GM19468 (cell line): ENCODE data around the gene FAM20C.
"Not testable (repeated sequence)": the region's sequence is repeated elsewhere in the genome, so short reads cannot be mapped to it uniquely, and the experiment has no call there.

ENCODE experiments used
- ATAC-seq: cut with Tn5 transposase; IDR thresholded peaks from one replicate; pipeline ENCODE4 v1.9.1; 2021; ENCODE audit warnings: mild to moderate bottlenecking, moderate library complexity, moderate number of reproducible peaks; ENCODE audit not compliant: unreplicated experiment; ENCODE audit errors: extremely low read depth

The FAM20C gene

GRCh38 chr7:262631-263311, 70.4 kb downstream of the FAM20C start:
- ATAC-seq: not testable (repeated sequence)

DNA sequence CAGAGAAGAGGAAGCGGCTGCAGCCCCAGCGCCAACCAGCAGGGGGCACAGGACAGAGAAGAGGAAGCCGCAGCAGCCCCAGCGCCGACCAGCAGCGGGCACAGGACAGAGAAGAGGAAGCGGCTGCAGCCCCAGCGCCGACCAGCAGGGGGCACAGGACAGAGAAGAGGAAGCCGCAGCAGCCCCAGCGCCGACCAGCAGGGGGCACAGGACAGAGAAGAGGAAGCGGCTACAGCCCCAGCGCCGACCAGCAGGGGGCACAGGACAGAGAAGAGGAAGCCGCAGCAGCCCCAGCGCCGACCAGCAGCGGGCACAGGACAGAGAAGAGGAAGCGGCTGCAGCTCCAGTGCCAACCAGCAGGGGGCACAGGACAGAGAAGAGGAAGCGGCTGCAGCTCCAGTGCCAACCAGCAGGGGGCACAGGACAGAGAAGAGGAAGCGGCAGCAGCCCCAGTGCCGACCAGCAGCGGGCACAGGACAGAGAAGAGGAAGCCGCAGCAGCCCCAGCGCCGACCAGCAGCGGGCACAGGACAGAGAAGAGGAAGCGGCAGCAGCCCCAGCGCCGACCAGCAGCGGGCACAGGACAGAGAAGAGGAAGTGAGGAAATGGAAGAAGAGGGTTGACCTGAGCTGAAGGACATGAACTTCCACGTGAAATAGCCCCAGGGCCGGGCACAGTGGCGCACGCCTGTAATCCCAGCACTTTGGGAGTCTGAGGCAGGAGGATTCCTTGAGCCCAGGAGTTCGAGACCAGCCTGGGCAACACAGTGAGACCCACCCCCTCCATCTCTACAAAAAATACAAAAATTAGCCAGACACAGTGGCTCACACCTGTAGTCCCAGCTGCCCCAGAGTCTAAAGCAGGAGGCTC, 71.3 kb downstream of the FAM20C start:
- not testable (repeated sequence) for ATAC-seq

DNA sequence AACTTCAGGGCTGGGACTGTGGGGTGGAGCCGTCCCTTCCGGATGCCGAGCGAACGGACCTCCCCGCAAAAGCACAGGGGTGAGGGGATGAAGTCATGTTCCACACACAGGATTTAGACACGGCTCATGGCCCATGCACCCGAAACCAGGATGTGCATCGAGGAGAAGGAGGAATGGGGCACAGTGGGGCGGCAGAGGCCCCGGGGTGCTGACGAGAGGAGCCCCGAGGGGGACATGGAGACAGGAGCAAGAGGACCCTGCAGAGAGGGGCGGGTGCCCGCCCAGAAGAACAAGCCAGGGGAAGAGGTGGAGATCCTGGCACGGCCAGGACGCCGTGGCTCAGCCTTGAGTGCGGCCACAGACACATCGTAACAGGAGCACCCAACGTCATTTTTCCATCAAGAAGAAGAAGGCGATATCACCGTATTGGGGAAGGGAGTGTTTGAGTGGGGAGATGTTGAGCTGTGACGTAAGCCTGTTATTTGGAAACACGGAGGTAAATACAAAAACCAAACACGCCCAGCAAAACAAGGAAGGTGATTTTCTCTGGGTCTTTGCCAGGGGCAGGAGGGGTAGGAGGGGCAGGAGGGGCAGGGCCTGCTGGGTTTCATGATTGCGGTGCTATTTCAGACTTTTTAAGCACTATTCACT, 72.3 kb downstream of the FAM20C start:
- ATAC-seq: no peak

DNA sequence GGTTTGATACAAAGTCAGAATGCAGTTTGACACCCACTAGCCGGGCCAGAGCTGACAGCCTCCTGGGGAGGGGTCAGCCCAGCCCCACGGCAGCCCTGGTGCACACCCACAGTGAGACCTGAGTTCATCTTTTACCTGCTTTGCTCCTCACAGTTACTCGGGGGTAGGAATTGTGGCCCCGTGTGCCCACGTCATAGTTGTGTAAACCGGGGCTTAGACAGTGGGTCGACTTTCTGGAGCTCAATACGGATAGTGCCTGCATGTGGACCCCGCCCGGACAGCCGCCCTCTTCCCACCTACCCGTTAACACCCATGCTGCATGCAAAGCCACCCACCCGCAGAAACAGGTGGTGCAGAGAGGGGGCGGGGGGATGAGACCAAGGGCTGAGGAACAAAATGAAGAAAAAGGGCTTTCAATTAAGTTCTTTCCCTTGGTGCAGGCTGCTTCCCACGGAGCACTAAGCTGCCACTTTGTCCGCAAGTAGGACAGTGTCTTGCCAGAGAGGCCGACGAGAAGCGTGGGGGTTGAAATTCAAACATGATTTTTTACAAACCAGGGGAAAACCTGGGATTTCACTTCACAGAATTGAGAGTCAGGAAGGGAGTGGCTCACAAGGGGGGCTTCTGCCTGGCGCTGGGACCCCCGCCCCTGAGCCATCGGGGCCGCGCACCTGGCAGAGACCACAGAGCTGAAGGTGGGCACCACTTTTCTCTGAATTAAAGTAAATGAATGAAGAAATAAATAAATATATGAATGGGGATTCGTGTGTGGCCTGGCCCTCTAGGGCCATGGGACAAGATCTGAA, 73.0 kb downstream of the FAM20C start:
- no peak for ATAC-seq

- no peak for ATAC-seq
These were observed 73.9 kb downstream of the FAM20C start for GRCh38 chr7:265998-266850.

DNA sequence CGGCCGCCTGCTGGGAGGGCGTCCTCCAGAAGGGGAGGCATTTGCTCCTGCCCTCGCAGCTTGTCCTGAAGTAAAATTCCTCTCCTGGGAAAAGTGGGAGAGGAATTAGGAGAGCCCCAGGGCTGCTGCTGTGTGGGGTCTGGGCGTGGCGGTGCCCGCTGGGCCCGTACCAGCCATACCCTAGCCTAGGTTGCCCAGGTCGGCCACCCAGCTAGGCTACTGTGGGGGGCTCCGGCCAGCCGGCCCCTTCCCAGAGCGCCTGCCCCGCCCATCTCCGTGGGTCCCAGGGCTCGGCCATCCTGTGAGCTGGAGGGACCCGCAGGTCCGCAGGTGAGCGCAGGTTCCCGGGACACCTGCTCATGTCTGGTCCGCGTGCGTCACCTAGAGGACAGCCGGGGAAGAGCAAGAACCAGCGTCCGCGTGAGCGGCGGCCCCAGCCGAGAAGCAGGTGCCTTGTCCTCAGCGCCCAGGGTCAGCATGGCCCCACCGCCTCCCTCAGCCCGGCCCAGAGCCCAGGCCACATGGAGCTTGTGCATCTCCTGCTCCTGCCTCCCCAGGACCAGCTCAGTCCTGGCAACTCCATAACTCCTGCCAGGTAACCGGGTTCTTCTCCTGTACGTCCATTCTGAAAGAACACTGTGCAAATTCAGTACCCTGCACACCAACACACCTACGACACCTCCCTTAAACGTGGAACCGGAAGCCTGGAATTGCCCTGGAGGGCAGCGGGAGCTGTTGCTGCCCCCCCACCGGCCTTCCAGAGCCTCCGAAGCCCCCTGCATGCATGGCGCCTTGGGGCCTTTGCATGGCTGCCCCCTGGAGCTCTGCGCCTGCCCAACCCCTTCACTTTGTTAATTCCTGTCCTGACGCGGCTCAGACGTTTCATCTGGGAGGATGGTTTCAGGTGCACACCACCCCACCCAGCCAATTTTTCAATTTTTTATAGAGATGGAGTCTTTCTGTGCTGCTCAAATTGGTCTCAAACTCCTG, 74.8 kb downstream of the FAM20C start:
- ATAC-seq: no peak

GRCh38 chr7:268991-269390, 76.6 kb downstream of the FAM20C start:
- ATAC-seq: no peak

GRCh38 chr7:269721-270120, 77.3 kb downstream of the FAM20C start:
- no peak for ATAC-seq

- no peak for ATAC-seq
These were observed 78.1 kb downstream of the FAM20C start for GRCh38 chr7:270351-270983.

DNA sequence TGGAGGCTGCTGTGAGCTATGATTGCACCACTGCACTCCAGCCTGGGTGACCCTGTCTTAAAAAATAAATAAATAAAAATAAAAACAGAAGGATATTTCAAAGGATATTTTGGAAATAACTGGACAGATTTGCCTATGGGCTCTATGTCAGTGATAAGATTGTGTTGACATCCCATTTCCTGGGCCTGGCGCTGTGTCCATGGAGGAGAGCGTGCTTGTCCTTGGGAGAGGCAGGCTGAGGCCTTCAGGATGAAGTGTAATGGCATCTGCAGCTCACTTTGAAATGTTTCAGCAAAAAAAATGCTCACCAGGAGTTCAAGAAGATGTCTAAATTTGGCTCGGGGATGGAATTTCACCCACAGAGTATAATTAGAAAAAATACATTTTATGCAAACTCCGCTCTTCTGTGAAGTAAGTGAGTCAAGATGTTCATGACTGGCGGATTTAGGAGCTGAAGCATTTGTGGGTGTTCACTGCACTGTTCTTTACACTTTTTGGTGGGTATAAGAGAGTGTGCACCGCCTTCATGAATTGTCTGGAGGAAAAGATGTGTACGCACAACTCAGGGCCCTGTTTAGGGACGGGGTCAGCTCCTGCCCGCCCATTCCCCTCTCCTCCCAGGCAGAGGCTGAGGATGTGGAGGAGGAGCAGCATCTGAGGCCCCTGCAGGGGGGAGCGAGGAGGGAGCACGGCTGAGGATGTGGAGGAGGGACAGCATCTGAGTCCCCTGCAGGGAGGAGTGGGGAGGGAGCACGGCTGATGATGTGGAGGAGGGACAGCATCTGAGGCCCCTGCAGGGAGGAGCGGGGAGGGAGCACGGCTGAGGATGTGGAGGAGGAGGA, 79.1 kb downstream of the FAM20C start:
- ATAC-seq: no peak

DNA sequence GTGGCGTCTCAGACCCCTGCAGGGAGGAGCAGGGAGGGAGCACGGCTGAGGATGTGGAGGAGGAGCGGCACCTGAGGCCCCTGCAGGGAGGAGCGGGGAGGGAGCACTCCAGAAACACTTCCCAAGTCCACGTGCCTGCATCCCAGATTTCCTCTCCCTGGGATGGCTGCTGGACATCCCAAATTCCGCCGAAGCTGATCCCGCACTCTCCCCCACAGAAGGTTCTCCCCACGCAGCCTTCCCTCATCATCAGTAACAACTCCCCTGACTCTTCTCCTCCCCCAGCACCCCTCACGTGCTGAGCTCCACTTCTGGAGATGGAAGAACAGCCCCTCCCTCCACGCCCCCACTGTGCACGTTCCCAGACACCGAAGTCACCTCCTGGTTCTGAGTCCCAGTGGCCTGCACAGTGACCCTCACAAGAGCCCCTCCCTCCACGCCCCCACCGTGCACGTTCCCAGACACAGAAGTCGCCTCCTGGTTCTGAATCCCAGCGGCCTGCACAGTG, 79.8 kb downstream of the FAM20C start:
- no peak for ATAC-seq

GRCh38 chr7:272631-273030, 80.3 kb downstream of the FAM20C start:
- ATAC-seq: no peak

DNA sequence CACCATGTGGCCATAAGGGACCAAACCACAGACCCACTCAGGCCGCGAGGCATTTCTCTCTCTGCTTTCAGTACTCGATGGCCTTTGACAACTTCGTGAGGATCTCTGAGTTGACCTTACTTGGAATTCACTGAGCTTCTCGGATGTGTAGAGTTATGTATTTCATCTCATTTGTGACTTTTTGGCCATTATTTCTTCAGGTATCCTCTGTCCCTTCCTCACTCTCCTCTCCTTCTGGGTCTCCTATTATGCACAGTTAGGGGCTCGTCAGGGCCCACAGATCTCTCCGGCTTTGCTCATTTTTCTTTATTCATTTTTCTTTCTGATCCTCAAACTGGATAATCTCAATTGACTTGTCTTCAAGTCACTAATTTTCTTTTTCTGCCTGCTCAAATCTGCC, 81.0 kb downstream of the FAM20C start:
- no peak for ATAC-seq

DNA sequence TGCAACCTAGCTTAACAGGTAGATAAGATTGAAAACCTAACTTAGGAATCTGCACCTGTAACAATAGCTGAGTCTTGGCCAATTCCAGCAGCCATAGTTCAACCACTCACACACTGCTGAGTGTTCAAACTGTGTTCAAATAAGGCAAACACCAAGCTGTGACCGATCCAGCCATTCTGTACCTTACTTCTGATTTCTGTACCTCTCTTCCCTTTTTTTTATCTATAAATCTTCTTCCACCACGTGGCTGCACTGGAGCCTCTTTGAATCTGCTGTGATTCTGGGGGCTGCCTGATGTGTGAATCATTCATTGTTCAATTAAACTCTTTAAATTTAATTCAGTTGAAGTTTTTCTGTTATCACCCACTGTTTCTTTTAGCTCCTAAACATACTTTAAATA, 81.9 kb downstream of the FAM20C start:
- no peak for ATAC-seq

DNA sequence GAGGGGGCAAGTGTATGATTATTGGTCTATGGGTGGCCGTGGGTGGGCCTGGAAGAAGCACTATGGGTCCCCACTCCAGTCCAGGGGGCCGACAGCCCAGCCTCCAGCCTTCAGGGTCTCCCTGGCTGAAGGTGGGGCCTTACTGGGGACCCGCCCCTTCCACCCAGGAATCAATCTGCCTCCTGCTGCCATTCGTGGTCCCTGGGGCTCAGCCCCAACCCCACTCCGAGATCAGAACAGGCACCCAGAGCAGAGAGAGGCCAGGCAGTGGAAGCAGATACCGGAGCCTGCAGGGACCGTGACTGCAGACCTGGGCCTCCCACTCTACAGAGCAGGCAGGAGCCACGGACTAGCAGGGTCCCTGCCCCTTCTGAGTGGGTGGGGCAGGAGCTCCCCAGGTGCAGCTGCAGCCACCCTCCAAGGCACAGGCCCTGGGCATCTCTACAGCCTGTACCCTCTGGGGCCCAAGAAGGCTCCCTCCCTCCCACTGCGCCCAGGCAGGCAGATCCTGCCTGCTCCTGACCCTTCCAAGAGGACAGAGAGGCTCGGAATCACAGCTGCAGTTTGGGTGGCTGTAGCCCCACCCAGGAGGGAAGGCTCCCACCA, 84.0 kb downstream of the FAM20C start:
- ATAC-seq: no peak

DNA sequence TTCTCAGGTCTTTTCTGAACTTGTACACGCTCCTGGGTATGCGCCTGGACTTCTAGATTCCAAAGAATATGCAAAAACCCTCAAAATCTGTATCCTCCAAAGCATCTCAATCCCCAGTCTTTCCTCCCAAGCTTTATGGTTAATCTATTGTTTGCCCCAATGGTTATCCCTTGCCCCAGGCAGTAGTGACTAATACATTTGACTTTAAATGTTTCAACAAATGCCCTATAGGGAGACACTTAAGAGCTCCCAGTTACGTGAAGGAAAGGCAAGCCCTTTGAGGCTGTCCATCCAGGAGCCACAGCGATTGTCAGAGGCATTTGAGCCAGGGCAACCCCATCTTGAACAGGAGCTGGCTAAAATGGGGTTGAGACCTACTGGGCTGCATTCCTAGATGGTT, 84.9 kb downstream of the FAM20C start:
- no peak for ATAC-seq
